Jurkat, Clone E6-1 (cell line): ENCODE measurements around the gene ZNF775.

Experiments
- DNase-seq: peaks from one replicate; pipeline ENCODE4 v3.0.0-alpha.2; 2011; ENCODE audit warnings: low read depth, low spot score
- H3K4me3 ChIP-seq: 2 replicates; pipeline ENCODE4 v1.5.1; 2011; ENCODE audit warnings: mild to moderate bottlenecking, low read length, control low read depth, moderate library complexity

Gene ZNF775

DNA sequence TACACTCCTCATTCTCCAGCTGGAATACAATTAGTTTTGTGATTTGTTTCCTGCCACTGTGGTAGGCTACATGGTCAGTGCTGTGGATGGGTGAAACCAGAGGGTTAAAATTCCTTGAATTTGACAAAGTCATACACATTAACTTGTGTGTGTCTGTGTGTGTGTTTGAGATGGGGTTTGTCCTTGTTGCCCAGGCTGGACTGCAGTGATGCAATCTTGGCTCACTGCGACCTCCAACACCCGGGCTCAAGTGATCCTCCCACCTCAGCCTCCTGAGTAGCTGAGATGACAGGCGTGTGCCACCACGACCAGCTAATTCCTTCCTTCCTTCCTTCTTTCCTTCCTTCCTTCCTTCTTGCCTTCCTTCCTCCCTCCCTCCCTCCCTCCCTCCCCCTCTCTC is 46.5 kb downstream of the ZNF775 start:
- no peak overlapping the region for H3K4me3 ChIP-seq
- no peak for DNase-seq

DNA sequence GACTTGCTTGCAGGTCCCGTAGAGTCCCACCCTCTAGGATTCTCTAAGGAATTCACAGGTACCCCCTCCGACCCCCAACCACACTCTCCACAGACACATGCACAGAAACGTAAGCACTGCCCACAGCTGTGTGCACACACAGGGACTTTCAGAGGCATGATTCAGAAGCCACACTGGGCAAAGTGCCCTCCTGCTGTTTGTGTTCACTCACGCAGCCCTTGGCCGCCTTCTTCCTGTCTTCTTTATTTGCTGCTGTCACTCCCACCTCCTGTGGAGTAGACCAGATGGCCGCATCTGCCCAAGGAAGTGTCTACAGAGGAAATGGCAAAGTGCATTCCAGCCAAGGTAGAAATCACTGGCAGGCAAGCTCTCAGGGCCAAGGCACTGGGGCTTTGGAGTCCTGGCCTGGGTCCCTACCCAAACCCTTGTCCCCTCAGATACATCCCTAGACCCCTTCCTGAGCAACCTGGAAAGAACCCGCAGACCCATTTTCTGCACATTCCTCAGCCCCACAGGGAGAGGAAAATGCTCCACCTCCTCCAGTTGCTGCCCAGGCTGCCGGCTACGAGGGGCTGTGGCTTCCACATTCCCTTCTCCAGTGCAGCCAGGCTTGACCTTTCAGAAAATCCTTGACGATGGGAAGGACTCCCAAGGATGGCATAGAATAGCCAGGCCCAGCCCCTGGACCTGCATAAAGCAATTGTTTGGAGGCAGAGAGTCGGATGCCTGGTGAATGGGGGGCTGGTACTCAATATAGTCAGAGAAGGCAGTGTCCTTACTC is 49.7 kb downstream of the ZNF775 start:
- H3K4me3 ChIP-seq = no peak overlapping the region
- DNase-seq = peak; percentile 75

DNA sequence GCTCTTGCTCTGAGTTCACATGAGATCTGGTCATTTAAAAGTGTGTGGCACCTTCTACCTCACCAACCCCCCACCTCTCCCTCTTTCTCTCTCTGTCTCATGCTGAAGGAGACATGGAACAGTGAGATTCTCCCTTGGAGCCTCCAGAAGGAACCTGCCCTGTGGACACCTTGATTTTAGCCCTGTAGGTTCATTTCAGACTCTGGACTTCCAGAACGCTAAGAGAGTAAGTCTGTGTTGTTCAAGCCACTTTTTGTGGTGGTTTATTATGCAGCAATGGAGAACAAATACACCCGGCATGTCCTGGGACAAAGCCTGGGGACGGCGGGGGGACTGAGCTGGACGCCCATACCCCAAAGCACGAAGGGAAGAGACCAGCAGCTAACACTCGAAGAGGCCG is 50.6 kb downstream of the ZNF775 start:
- no peak overlapping the region for H3K4me3 ChIP-seq
- DNase-seq = no peak

DNA sequence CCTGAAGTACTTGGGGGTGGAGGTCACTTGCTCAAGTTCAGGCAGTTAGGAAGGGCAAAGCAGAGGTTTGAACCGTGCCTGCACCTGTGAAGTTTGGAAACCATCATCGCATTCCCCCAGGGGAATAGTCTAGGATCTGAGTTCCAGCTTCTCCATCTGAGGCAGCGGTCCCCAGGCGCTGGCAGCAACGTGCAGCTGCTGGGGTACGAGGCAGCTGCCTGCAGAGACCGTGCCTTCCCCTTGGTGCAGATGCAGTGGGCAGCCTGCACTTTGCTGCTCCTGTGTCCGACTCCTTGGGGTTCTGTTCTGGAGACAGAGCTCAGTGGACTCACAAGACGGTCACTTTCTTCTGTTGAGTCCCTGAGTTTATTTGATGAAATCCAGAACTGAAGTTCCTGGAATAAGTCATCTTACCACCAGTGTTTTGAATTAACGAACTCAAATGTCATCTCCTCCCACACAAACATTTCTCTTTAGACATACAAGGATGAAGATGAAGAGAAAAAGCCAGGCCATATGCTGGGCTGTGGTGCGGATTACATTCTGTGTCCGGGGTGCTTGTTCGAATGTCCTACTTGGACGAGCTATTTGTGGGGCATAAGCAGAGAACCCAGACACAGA is 51.4 kb downstream of the ZNF775 start:
- DNase-seq = no peak
- H3K4me3 ChIP-seq = no peak overlapping the region

DNA sequence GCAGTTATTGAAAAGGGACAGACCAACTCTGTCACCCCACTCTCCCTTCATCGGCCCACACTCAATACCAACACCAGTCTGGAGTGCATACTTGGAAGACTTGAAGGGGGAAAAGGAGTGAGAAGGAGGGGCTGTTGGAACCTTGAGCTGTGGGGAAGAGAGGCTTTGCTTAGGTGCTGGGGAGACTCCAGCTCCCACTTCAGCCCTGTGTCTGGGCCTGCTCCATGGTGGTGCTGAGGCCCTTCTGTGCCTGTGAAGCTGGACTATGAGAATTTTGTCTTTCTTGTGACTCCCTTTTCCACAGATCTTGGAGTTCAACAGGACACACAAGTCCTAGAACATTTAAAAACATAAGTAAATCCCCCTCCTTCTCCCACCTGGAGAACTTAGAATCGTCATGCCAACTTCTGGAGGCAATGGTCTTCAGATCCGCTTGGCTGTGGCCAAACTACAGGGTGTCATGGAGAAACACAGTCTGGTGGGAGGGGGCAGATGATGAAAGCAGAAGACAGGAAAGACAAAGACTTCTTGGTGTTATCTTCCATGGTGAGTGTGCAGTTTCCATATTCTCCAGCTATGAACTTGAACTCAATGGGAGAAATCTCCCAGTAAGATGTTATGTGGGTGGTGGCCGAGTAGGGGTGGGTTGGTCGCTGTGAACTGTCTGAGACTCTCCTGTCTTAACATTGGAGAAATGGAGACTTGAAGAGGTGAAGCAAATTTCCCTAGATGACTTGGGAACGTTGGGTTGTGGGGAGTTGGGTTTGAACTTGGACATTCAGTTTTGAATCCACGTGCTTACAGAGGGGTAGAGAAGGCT is 52.9 kb downstream of the ZNF775 start:
- no peak for DNase-seq
- H3K4me3 ChIP-seq = no peak overlapping the region

DNA sequence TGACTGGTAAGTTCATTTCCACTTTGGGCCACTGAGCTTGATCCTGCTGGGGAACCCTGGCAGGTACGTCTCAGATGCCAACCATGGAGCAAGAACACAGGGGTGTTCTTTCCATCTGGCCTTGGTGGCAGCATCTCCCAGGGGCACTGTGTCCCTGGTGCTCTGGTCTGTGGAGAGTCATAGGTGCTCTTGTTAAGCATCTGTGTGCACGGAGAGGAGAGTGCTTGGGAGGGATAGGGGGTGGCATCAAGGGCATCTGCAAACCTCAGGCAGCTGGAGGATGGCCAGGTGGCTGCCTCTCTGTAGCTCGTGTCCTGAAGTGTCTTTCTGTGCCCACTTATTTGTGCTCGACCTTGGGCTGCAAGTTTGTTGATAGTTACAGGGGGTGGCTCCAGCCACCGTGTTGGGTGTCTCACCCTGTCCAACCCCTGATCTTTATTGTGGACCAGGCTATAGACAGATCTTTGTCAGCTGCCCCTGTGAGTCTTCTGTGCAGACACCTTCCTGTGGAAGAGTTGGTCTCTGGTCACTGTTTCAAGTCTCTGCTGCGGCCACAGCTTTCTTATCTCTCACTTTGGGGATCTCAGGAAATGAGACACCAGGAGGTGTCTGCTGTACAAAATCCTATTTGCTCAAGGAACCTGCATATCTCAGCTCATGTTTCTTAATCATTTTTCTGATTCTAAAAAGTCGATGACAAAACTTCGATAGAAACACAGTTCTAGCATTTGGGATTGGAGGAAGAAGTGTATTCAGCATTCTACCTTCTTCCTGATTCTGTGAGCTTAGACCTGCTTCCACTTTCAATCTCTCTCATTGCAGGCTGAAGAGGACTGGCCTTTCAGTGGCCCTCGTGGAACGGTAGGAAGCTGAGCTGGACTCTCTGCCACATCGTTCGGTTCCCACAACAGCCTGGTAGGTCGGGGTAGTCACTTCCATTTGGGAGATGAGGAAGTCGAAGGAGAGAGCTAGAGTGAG is 54.1 kb downstream of the ZNF775 start:
- DNase-seq = no peak
- no peak overlapping the region for H3K4me3 ChIP-seq

DNA sequence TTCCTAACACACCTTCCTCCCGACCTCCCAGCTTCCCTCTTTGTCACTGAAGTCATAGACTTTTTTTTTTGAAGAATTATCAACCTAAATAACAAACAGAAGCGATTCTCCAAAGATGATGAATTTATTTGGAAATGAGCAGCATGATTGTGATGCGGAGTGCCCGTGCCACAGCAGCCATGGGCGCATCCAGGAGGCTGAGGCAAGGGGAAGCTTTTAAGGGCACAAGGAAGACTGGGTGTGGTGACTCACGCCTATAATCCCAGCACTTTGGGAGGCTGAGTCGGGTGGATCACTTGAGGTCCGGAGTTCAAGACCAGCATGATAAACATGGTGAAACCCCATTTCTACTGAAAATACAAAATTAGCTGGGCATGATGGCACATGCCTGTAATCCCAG is 55.1 kb downstream of the ZNF775 start:
- DNase-seq = no peak
- H3K4me3 ChIP-seq = no peak overlapping the region

DNA sequence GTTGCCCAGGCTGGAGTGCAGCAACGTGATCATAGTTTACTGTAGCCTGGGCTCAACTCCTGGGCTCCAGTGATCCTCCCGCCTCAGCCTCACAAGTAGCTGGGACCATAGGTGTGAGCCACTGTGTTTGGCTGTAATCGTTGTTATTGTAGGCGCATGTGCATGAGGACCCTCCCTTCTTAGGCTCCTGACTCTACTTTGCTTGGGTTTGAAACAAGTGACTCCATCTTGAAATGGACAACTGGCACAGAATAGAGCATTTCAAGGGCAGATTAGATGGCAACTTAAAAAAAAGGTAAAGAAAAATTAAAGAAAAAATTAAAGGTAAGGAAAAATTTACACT is 55.9 kb downstream of the ZNF775 start:
- H3K4me3 ChIP-seq = no peak overlapping the region
- no peak for DNase-seq

DNA sequence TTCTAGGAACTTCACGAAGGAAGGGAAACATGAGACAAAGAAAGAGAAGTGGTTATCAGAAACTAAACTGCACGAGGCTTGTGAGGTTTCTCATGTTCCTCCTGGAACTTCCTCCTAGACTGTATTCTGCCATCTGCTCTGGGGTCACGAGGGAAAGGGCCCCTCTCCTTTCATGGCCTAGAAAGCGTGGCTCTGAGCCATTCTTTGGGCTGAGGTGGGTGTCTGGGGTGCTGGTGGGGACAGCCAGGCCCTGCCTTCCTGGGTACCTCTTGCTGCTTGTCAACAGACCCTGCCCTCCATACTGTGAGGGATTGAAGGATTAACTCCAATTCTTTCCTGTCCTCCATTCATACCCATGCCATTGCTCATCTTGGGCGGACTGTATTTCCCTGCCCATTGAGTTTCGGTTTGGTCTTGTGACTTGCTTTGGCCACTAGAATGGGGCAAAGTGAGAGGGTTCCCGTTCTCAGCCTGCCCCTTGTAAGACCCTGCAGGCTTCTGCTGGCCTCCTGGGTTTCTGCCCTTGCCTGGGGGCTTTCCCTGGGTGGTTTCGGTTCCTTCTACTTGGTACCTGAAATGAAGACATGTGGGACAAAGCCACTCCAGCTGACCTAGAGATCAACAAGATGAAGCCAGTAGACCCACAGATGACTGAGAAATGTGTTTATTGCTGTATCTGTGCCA is 56.4 kb downstream of the ZNF775 start:
- no peak overlapping the region for H3K4me3 ChIP-seq

DNA sequence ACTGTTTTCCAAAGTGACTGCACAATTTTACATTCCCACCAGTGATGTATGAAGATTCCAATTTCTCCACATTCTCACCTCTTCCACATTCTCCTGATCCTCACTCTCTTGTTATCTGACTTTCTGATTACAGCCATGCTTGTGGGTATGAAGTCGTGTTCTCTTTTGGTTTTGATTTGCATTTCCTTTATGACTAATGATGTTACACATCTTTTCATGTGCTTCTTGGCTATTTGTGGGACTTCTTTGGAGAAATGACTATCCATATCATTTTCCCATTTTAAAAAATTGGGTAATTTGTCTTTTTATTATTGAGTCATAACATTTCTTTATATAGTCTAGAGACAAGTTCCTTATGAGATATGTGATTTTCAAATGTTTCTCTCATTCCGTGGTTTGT is 60.8 kb downstream of the ZNF775 start:
- DNase-seq = no peak
- H3K4me3 ChIP-seq = no peak overlapping the region

More for the DNA sequence above, 56.4 kb downstream of the ZNF775 start:
- no peak for DNase-seq

DNA sequence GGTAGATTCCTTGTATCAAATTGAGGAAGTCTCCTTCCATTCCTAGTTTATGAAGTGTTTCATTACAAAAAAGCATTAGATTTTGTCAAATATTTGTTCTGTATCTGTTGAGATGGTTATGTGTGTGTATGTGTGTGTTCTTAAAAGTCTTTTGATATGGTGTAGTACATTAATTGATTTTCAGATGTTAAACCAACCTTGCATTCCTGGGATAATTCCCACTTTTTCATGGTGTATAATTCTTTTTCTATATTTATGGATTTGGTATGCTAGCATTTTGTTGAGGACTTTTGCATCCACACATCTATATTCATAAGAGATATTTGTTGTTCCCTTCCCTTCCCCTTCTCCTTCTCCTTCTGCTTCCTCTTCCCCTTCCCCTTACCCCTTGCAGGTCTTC is 62.4 kb downstream of the ZNF775 start:
- no peak for DNase-seq
- no peak overlapping the region for H3K4me3 ChIP-seq

DNA sequence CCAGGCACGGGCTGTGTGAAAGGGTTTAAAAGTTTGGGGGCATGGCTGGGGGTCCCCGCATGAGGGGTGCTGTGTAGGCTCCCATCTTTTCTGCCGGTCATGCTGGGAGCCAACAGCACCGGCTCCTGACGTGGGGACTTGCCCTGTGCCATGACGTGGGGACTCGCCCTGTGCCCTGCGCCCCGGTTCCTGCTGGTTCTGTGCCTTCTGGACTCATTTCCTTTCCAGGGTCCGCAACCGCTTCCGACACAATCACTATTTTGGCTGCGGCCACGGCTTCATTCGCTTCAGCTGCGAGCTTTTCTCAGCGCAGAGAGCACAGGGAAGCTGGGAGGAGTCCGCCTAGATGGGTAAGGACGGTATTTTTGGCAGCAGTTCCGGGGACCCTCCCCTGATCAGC is 63.7 kb downstream of the ZNF775 start:
- DNase-seq = no peak
- H3K4me3 ChIP-seq = no peak overlapping the region

DNA sequence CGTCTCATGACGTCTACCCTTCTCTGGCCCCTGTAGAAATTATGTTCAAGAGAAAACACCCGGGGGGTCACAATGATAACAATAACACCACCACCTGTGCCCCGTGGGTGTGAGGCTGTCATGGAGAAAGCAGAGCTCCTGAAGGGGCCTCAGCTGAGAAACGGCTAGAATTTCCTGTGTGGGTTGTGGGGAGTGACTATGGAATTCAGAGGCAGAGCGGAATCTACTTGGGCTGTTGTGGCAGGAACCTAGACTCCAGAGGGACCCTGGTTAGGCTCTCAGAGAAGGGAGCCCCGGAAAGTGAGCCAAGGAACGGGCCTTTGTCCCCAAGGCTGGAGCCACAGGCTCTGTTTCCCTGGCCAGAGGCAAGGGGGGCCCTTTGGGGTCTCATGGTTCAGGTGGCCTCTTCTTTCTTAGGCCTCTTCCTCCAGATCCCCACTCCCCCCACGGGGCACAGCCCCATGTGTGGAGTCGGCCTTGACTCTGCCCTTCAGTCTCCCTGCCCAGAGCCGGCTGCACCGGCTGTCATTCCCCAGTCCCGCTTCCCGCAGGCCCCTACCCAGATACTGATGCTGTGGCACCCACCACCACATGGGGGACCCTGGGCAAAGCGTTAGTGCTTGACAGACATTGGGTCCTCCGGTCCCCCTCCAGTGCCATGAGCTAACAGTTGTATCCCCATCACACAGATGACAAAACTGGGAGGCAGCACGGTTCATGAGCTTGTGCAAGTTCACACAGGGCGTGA is 64.8 kb downstream of the ZNF775 start:
- no peak overlapping the region for H3K4me3 ChIP-seq
- DNase-seq = no peak

DNA sequence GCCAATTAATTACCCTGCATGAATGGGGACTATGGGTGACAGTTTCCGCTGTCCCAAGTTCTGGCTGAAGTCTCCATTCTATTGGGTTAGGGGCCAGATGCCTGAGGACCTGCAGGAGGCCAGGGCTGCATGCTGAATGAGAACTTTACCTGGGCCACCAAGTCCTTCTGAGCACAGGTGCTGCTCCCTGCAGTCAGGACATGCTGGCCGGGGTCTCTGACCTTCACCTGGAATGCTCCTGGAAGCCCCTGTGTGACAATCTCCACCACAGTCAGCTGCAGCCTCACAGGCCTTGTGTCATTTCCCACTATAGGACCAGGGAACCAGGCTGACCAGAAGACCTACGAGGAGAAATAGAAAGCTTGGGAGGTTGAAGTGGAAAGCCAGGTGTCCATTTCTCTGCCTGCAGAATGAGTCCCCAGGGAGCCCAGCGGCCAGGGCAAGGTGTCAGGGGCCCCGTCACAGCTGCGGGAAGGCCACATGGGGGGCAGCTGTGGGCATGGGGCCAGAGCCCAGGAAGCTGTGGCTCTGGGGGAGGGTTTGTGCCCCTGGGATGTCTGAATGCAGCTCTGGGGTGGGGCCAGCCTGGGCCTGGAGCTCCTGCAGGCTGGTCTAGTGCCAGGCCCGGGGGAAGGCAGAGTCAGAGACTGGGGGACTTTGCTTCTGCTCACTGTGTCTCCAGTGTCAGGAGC is 65.7 kb downstream of the ZNF775 start:
- H3K4me3 ChIP-seq = no peak overlapping the region
- DNase-seq = no peak

DNA sequence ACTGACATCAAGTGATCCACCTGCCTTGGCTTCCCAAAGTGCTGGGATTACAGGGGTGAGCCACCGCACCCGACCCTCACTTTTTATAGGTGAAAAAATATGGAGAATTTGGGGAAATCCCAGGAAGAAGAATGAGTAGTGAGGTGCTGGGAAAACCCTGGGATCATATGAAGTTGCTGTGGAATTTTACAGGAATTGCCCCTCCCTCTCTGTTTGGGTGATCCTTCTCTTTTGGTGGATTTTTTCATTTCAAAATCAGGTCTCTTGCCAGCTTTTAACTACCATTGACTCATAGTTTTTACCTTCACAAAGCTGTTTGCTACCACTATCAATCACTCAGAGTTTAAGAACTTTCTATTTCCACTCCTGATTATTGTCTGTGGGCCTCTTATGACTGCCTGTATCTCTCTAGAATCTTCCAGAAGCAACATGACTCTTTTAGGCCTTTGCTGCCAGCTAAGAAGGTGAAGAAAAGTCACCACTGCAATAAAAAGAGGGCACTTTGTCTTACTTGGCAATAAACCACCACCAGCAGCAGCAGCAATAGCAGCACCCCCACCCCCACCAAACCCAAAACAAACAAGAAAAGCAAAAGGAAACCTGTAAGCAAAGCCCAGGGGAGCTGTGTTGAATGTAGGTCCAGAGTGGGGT is 67.3 kb downstream of the ZNF775 start:
- H3K4me3 ChIP-seq = no peak overlapping the region
- no peak for DNase-seq
